Femur (tissue), 1 donor: ENCODE results near the gene LYPLAL1.
"Not testable (repeated sequence)": the region's sequence is repeated elsewhere in the genome, so short reads cannot be mapped to it uniquely, and the experiment has no call there.

Experiments
- DNase-seq: peaks from one replicate; pipeline ENCODE4 v3.0.0-alpha.2; 2017

Gene LYPLAL1

DNA sequence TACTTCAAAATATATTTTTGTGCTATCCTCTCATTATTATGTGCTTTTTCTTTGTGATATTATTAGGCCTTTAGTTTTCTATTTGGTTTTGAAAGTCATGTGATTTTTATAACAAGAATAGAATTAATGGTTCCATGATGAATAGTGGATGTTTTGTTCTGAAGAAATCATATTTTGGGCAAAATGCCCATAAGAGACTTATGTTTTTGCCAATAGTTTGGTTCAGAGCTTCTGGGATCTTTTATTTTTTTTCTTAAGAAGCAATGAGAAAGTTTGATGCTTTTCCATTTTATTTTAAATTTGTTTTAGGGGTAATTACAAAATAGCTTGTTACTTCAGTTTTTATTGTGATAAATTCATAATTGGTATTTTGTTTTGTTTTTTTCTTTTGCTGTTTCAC lies 49.8 kb downstream of the LYPLAL1 start:
- DNase-seq = no peak

- no peak for DNase-seq
Measured at GRCh38 chr1:219226196-219226595, 52.5 kb downstream of the LYPLAL1 start.

- no peak for DNase-seq
Measured at GRCh38 chr1:219227360-219228057, 53.8 kb downstream of the LYPLAL1 start.

GRCh38 chr1:219228058-219228419 lies 54.4 kb downstream of the LYPLAL1 start:
- DNase-seq = no peak

DNA sequence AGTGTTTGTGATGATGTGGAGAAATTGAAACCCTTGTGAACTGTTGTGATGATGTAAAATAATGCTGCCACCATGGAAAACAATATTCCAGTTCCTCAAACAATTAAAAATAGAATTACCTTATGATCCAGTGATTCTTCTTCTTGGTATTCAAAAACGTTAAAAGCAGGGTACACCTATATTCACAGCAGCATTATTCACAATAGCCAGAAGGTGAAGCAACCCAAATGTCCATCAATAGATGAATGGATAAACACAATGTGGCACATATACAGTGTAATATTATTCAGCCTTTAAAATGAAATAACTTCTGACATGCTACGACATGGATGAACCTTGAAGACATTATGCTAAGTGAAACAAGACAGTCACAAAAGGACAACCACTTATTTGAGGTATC lies 59.2 kb downstream of the LYPLAL1 start:
- DNase-seq = no peak

DNA sequence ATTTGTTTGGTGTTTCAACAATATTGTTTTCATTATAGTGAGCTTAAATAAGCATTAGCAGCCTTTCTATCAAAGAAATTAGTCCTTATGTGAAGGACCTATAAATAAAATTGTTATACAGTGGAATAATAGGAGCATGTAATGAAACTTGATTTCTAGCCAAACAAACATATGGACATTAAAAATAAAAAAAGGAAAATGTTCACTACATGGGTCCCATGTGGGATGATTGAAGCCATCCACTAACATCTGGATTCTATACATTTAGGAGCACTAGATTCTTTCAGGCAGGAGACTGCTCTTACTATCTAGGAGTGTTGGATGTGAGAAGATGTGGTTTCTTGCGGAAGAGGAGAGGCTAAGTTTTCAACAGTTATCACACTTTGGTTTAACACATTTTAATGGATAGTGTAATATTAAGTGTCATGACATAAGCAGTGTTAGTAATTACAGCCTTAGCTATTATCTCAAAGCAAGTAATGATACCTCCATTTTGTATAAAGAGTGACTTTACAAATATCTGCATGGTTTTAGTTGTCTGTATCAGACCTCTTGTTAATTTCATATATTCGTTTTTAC lies 62.3 kb downstream of the LYPLAL1 start:
- no peak for DNase-seq

DNA sequence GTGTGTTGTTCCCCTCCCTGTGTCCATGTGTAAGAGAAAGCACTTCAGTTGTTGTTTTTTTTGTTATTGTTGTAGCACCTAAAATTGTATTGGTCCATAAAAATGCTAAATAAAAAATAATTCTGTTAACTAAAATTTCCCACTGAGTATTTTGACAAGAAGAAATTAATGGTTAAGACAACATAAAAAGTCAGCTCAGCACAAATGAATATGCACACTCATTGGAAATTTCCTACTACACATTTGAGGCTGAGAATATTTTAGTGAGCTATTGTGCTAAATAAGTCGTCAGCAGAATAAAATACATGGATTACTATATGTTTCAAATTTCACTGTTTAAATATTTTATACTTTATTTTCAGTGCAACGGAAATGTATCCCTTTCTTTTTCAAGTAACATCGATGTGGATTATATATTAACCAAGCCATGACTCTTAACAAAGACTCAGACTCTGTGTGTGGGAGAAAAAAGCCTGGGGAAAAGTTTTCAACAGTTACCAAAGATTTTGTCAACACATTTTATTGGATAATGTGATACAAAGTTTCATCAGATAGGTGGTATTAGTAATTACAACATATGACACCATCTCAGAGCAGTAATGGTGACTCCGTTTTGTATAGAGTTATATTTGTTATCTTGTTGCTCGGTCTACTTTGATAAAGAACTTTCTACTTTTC lies 63.4 kb downstream of the LYPLAL1 start:
- no peak for DNase-seq

DNA sequence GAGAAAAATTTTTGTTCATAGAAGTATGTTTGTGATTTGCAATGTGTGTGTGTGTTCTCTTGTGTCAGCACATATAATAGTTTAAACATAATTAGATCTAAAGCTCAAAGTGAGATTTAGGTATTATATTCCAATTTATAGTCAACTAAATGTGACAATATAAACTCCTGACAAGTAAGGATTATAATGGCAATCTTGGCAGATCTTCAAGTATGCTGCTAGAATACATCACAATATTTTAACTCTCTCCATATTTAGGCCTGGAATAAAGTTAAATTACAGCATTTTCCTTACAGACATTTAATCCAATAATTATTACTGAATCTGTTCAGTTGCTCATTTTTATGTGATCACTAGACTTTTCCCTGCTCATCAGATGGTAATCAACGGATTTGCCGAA lies 65.8 kb downstream of the LYPLAL1 start:
- DNase-seq = no peak

DNA sequence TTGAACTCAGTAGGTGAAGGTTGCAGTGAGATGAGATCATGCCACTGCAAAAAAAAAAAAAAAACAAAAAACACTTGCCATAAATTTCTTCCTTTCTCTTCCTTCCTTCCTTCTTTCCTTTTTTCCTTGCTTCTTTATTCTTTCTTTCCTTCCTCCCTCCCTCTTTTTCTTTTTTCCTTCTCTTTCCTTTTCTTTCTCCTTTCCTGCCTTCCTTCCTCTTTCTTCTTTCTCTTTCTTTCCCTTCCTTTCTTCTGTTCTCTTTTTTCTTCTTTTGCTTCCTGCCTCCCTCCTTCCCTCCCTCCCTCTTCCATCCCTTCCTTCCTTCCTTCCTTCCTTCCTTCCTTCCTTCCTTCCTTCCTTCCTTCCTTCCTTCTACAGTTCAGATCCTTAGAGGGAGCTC lies 71.2 kb downstream of the LYPLAL1 start:
- DNase-seq = no peak

- no peak for DNase-seq
Measured at GRCh38 chr1:219247441-219247840, 73.8 kb downstream of the LYPLAL1 start.

DNA sequence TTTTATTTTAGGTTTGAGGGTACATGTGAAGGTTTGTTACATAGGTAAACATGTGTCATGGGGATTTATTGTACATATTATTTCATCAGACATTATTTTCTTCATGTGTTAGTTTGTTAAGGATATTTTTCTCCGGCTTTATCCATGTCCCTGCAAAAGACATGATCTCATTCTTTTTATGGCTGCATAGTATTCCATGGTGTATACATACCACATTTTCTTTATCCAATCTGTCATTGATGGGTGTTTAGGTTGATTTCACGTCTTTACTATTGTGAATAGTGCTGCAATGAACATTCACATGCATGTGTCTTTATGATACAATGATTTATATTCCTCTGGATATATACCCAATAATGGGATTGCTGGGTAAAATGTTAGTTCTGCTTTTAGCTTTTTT lies 76.8 kb downstream of the LYPLAL1 start:
- DNase-seq = not testable (repeated sequence)

DNA sequence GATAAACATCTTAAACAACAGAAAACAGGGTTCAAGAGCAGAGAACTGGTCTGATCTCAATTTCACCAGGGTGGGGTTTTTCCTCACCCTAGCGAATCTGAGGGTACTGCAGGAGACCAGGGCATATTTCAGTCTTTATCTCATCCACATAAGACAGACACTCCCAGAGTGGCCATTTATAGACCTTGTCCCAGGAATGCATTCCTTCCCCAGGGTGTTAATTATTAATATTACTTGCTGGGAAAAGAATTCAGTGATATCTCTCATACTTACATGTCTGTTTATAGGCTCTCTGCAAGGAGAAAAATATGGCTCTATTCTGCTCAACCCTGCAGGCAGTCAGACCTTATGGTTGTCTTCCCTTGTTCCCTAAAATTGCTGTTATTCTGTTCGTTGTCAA lies 84.1 kb downstream of the LYPLAL1 start:
- DNase-seq = no peak

DNA sequence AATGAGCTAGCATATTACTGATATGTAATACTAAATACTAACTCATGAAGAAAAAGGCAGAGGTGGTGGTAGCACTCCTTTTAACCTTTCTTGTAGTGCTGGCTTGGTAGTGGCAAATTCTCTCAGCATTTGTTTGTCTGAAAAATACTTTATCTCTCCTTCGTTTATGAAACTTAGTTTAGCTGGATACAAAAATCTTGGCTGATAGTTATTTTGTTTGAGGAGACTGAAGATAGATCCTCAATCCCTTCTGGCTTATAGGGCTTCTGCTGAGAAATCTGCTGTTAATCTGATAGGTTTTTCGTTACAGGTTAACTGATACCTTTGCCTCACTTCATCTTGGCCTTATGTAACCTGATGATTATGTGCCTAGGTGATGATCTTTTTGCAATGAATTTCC lies 87.8 kb downstream of the LYPLAL1 start:
- DNase-seq = no peak
